LNCAP (cell line): Measurements from ENCODE around the gene ALG11.

Experiments
- TF ChIP-seq, protein P1 (sequence below): fragments of 450-650 bp; IDR thresholded peaks from 2 replicates; pipeline ENCODE4 v1.5.1; 2017; ENCODE audit warnings: mild to moderate bottlenecking

Gene ALG11

DNA sequence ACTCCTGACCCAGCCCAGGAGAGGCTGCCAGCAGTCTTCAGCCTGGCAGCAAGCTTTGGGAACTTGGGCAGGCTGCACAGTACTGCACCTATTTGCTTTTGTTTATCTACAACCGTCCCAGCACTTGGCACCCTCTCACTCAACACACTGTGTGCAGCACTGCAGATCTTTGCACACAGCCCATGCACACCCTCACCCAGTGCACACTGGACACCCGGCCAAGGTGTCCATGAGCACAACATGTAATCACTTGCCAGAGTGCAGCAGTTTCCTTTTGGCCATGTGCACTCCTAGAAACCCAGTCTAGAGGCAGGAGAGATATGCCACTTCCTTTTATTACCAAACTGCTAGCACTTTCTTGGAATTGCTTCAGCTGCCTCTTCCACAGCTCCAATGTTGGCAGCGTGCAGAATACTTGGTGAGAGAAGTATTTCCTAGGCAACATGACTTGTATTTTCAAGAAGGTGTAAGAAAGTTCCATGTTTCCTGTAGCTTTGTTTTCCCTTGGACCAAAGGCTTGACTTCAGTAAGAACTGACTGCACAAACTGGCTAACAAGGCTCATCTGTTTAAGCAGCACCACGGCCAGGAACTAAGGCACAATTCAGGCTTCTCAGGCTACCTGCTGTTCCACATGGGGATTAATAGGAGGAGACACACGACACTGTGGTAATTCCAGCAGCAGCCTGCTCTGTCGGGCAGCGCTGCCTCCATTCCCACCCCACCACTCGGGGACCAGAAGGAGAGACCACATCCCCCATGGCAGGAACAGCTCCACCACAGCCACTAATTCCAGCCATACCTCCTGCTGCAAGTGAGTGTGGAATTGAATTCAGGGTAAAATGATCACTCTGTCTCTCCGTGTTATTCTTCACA lies 16.3 kb upstream of the ALG11 start:
- TF ChIP-seq, protein P1, sequence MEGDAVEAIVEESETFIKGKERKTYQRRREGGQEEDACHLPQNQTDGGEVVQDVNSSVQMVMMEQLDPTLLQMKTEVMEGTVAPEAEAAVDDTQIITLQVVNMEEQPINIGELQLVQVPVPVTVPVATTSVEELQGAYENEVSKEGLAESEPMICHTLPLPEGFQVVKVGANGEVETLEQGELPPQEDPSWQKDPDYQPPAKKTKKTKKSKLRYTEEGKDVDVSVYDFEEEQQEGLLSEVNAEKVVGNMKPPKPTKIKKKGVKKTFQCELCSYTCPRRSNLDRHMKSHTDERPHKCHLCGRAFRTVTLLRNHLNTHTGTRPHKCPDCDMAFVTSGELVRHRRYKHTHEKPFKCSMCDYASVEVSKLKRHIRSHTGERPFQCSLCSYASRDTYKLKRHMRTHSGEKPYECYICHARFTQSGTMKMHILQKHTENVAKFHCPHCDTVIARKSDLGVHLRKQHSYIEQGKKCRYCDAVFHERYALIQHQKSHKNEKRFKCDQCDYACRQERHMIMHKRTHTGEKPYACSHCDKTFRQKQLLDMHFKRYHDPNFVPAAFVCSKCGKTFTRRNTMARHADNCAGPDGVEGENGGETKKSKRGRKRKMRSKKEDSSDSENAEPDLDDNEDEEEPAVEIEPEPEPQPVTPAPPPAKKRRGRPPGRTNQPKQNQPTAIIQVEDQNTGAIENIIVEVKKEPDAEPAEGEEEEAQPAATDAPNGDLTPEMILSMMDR: no peak

DNA sequence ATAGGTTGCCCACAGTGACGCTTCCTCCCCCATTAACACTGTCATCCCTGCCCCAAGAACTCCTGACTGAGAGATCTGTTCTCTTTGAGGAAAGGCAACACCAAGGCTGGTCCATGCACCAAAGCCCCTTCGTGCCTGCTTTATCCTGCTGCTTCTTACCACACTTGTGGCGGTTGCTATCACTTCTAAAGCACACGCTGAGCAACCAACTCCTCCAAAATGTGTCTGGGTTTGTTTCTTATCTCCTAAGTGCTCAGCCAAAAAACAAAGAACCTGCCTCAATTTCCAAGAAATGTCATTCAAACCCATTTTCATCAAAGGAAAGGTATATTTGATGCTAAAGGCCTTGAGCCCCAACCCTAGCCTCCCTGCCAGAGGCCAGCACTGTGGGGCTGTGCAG lies 15.6 kb upstream of the ALG11 start:
- TF ChIP-seq, protein P1: no peak

DNA sequence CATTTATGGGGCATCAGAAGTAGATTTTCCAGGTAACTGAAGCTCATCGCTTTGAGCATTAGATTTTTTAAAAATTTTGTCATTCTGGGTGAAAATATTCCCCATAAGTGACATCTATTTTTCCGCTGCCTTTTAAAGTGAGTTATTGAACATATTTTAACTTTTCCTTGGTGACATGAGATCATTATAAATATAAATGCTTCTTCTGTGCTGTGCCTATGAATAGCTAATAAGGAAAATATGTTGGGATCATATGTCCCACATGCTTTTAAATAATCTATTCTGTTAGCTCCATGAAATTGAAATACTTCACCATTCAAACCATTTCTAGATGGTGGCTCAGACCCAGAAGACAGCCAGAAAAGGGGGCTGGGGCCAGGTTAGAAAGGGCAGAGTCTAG lies 15.0 kb upstream of the ALG11 start:
- TF ChIP-seq, protein P1: no peak

DNA sequence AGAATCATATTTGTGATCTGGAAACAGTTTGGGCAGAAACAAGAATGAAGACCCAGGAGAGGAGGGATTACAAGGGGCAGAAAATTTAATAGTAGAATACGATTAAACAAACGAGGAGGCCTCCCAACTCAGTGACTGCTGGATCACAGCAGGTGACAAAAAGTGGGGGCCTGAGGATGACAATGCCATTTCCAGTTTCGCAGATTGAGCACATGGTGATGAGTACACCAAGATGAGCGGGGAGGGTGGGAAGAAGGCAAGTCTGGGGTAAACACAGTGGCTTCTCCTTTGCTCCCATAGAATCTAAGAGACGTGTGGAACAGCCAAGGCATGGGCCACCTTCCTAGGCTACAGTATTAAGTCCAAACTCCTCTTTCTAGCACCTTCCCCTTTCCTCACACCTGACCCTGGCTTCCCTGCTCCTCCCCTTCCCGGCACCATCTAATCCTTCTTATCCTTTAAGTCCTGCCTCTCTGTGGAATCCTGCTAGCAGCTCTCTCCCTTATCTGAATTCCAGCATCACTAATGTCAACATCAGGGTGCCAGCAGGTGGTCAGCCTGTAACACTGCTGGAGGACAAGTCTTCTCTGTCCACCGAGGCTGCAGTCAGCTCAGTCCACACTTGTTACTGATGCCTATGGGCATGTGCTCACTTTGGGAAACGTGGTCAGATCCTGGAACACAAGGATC lies 14.4 kb upstream of the ALG11 start:
- TF ChIP-seq, protein P1: no peak

DNA sequence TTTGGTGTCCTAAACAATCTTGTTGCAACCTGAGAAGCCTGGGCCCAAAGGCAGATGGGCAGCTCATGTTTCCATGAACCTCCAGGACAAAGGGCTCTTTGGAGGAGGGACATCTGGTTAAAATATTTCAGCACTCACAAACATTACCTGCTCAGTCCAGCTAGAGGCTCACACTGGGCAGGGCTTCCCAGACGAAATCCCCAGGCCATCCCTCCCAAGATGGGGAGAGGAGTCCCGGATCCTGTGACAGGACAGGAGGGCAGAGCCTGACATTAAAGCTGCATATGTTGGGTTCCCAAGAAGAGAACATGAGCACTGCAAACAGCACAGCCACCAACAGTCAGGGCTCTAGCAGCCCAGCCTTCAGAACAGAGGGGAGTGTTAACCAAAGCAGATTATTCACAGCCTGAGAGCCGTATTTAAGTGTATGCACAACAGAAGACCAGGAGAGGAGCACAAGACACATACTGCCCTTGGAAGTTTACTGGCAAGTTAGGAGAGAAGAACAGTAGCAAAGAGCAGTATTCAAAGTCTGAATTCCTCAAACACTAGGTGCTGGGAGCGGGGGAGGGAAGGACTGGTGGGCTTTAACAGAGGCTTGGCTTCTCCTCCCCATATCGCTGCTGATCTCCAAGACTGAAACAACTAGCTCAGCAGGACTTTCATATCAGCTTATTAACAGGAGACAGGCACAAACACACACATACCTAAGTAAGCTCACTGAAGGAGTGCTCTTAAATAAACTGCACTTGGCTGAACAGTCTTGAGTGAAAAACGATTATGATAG lies 13.3 kb upstream of the ALG11 start:
- TF ChIP-seq, protein P1: no peak

DNA sequence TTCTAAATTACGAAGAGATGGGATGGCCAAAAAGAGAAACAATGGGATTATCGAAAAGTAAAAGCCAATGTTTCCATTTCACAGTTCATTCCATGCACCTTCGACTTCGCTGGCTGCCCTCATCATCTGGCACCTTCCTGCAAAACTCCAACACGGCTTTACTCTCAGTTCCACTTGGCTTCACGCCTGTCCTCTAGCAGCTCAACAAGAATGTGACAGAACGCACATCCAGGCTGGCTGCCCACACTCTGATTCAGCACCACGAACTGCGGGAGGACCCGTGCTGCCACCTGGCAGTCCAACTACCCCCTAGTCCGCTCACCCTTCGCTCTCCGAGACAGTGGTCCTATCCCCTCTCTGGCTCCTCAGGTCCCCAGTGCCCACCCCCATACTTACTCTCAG lies 12.7 kb upstream of the ALG11 start:
- TF ChIP-seq, protein P1: no peak

DNA sequence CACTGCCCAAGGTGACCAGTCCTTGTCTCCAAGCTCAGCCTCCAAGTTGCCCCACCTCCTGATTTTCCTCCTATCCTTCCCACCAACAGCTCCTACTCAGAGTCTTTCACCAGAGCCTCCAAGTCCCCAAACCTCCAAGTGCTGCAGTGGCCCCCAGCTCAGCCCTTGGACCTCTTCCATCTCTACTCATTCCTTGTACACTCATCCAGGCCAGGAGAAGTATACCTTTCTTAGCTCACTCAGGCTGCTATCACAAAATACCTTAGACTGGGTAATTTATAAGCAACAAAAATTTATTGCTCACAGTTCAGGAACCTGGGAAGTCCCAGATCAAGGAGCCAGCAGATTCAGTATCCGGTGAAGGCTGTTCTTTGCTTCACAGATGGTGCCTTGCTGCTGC lies 12.3 kb upstream of the ALG11 start:
- TF ChIP-seq, protein P1: no peak
